OCI-LY1 (cell line): Measurements from ENCODE around the gene DCDC2.
"Not testable (repeated sequence)": the region's sequence is repeated elsewhere in the genome, so short reads cannot be mapped to it uniquely, and the experiment has no call there.

Source experiments
- H2AFZ ChIP-seq: fragments of 200-600 bp; sonication (generic), shearing (Covaris generic); 2 replicates; pipeline ENCODE4 v1.6.0; 2014; ENCODE audit warnings: antibody characterized with exemption, mild to moderate bottlenecking, low read length
- H3F3A ChIP-seq: fragments of 200-600 bp; sonication (generic), shearing (Covaris generic); 2 replicates; pipeline ENCODE4 v1.6.0; 2014; ENCODE audit warnings: mild to moderate bottlenecking, antibody characterized with exemption, low read length, moderate library complexity; ENCODE audit not compliant: insufficient read depth
- H3K27ac ChIP-seq: fragments of 200-600 bp; sonication (generic); 2 replicates; pipeline ENCODE4 v1.5.1; 2014; ENCODE audit warnings: low read length, mixed run types, mild to moderate bottlenecking, low read depth; ENCODE audit not compliant: poor library complexity, severe bottlenecking
- H3K27me3 ChIP-seq: fragments of 200-600 bp; sonication (generic); 2 replicates; pipeline ENCODE4 v1.6.0; 2014; ENCODE audit warnings: antibody characterized with exemption, mild to moderate bottlenecking, low read length, moderate library complexity; ENCODE audit not compliant: insufficient read depth
- H3K36me3 ChIP-seq: fragments of 200-600 bp; sonication (generic); 2 replicates; pipeline ENCODE4 v1.6.1; 2014; ENCODE audit warnings: mild to moderate bottlenecking, antibody characterized with exemption, low read length, moderate library complexity, mixed read lengths; ENCODE audit not compliant: insufficient read depth
- H3K4me1 ChIP-seq: fragments of 200-600 bp; sonication (generic); 2 replicates; pipeline ENCODE4 v1.5.1; 2014; ENCODE audit warnings: mild to moderate bottlenecking, low read length, moderate library complexity; ENCODE audit not compliant: insufficient read depth, severe bottlenecking
- H3K4me2 ChIP-seq: fragments of 200-600 bp; sonication (generic), shearing (Covaris generic); 2 replicates; pipeline ENCODE4 v1.6.1; 2014; ENCODE audit warnings: low read length
- H3K4me3 ChIP-seq: fragments of 200-600 bp; sonication (generic); 2 replicates; pipeline ENCODE4 v1.5.1; 2014; ENCODE audit warnings: low read length, low read depth, mild to moderate bottlenecking, mixed read lengths; ENCODE audit not compliant: poor library complexity, severe bottlenecking
- H3K79me2 ChIP-seq: fragments of 200-600 bp; shearing (Covaris generic); 2 replicates; pipeline ENCODE4 v1.6.1; 2016; ENCODE audit warnings: mixed run types, low read length, mixed read lengths; ENCODE audit not compliant: insufficient read depth
- H3K9ac ChIP-seq: fragments of 200-600 bp; sonication (generic), shearing (Covaris generic); 2 replicates; pipeline ENCODE4 v1.6.1; 2014; ENCODE audit warnings: mild to moderate bottlenecking, low read length, mixed read lengths
- H3K9me2 ChIP-seq: fragments of 200-600 bp; sonication (generic), shearing (Covaris generic); 2 replicates; pipeline ENCODE4 v1.6.1; 2014; ENCODE audit warnings: low read depth, mild to moderate bottlenecking, low read length, mixed read lengths
- H3K9me3 ChIP-seq: fragments of 200-600 bp; shearing (Covaris generic); 2 replicates; pipeline ENCODE4 v1.6.1; 2014; ENCODE audit warnings: low read length, mixed read lengths
- H4K20me1 ChIP-seq: fragments of 200-600 bp; sonication (generic), shearing (Covaris generic); 2 replicates; pipeline ENCODE4 v1.6.0; 2016; ENCODE audit warnings: mild to moderate bottlenecking, low read length; ENCODE audit not compliant: insufficient read depth
- CTCF ChIP-seq: fragments of 200-600 bp; sonication (generic), shearing (Covaris generic); IDR thresholded peaks from 2 replicates; pipeline ENCODE4 v1.5.1; 2017; ENCODE audit warnings: mild to moderate bottlenecking, antibody characterized with exemption, low read length, moderate library complexity, mixed read lengths
- EZH2 ChIP-seq: fragments of 200-600 bp; sonication (generic), shearing (Covaris generic); IDR thresholded peaks from 2 replicates; pipeline ENCODE4 v1.8.0; 2017; ENCODE audit warnings: borderline replicate concordance, mixed run types, mild to moderate bottlenecking, antibody characterized with exemption, low read length, moderate library complexity, mixed read lengths

The DCDC2 gene

GRCh38 chr6:24376871-24377270, 19.0 kb upstream of the DCDC2 start:
- Histone ChIP-seq H2AFZ (no peak overlapping the region), H3K4me1 (no peaks in the 10 kb centered on the region), H3K9me2 (no peaks in the 10 kb centered on the region), H3K79me2 (no peaks in the 10 kb centered on the region), H4K20me1 (no peaks in the 10 kb centered on the region), H3K27ac (no peak overlapping the region), H3F3A (no peaks in the 10 kb centered on the region), H3K27me3 (peaks cover 3% of the 10 kb centered on the region; the same call in 1 of the 2 replicates), H3K4me2 (no peak overlapping the region), H3K9ac (no peak overlapping the region), H3K36me3 (no peaks in the 10 kb centered on the region), H3K4me3 (no peak overlapping the region), H3K9me3 (no peaks in the 10 kb centered on the region)
- TF ChIP-seq CTCF (no peak), EZH2 (no peak)

- H3K27me3 ChIP-seq = no peaks in the 10 kb centered on the region
- H4K20me1 ChIP-seq = no peaks in the 10 kb centered on the region
- no peaks in the 10 kb centered on the region for H3K4me1 ChIP-seq
- H3K36me3 ChIP-seq = no peaks in the 10 kb centered on the region
- no peak overlapping the region for H3K4me3 ChIP-seq
- H3K9me2 ChIP-seq = no peaks in the 10 kb centered on the region
- no peaks in the 10 kb centered on the region for H3K79me2 ChIP-seq
- no peak overlapping the region for H3K4me2 ChIP-seq
- no peaks in the 10 kb centered on the region for H3F3A ChIP-seq
- H3K9me3 ChIP-seq = no peaks in the 10 kb centered on the region
- no peak overlapping the region for H3K9ac ChIP-seq
- TF ChIP-seq CTCF (no peak), EZH2 (no peak)
- no peak overlapping the region for H2AFZ ChIP-seq
- no peak overlapping the region for H3K27ac ChIP-seq
Observed at GRCh38 chr6:24374612-24375011, 16.8 kb upstream of the DCDC2 start.

GRCh38 chr6:24365103-24365633, 7.3 kb upstream of the DCDC2 start:
- not testable (repeated sequence) for H3K4me2 ChIP-seq, H3K27me3 ChIP-seq, H3K9ac ChIP-seq, H3K79me2 ChIP-seq, H2AFZ ChIP-seq, H3K27ac ChIP-seq, H3K4me3 ChIP-seq, H3K4me1 ChIP-seq, H3K9me2 ChIP-seq, H3K9me3 ChIP-seq, H4K20me1 ChIP-seq, H3F3A ChIP-seq, H3K36me3 ChIP-seq

- H3K27me3 ChIP-seq, H3K4me2 ChIP-seq, H3K36me3 ChIP-seq, H3K79me2 ChIP-seq, H2AFZ ChIP-seq, H3K9me3 ChIP-seq, H3F3A ChIP-seq, H3K9ac ChIP-seq, H4K20me1 ChIP-seq, H3K27ac ChIP-seq, H3K9me2 ChIP-seq, H3K4me3 ChIP-seq: not testable (repeated sequence)
- peaks cover 10% of the 10 kb centered on the region for H3K4me1 ChIP-seq
Observed at GRCh38 chr6:24362363-24362762, 4.5 kb upstream of the DCDC2 start.
